Amniotic epithelial cell (primary cell): Measurements from ENCODE around the gene NPB.
A peak's percentile ranks its signal among the peaks of the same experiment; 100 is the strongest.

Experiments used
- DNase-seq: peaks from one replicate; pipeline ENCODE4 v3.0.0-alpha.2; 2010; ENCODE audit warnings: low read depth

NPB gene

GRCh38 chr17:81869221-81870130, 32.6 kb upstream of the NPB start:
- DNase-seq: peak; percentile 31

DNA sequence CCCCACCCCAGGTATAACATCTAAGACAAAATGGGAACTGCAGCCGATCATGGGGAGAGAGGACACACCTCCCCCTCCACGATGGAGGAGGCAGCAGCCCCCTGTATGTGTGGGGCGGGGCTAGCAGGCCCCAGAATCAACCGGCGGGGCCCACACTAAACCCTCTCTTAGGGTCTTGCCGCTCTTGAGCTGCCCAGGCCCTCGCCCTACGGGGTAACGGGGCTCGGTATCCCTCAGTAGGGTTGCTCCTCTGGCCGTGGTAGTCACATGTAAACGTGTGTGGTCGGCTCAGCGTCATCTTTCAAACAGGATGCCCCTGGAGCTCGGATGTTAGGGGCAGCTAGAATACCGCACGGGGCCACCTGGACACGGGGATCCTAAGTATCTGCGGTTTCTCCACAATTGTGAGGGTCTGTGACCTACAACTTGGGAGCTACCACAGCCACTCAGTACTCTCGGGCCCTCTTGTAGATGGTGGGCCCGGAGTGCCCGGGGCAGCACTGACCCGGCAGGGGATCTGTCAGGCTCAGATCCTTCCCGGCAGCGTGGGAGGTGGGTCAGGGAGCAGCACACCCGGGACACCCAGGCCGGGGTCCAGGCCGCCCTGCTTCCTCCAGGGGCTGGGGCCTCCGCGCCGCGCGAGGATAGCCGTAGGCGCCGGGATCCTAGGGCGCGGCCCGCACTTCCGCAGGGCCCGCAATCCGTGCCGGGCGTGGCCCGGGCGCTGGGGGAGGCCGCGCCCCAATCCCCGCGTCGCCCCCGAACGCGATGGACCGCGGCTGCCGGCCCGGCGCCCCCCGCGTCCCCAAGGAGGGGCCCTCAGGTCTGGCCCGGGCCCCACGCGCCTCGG, 31.7 kb upstream of the NPB start:
- peak; percentile 54 for DNase-seq

- DNase-seq: no peak
Observed at GRCh38 chr17:81870981-81871386, 31.1 kb upstream of the NPB start, which contains the start of gene ARHGDIA. ARHGDIA (minus strand) TSS chr17:81871337; CDS start chr17:81869930, 1,407 bp downstream.

DNA sequence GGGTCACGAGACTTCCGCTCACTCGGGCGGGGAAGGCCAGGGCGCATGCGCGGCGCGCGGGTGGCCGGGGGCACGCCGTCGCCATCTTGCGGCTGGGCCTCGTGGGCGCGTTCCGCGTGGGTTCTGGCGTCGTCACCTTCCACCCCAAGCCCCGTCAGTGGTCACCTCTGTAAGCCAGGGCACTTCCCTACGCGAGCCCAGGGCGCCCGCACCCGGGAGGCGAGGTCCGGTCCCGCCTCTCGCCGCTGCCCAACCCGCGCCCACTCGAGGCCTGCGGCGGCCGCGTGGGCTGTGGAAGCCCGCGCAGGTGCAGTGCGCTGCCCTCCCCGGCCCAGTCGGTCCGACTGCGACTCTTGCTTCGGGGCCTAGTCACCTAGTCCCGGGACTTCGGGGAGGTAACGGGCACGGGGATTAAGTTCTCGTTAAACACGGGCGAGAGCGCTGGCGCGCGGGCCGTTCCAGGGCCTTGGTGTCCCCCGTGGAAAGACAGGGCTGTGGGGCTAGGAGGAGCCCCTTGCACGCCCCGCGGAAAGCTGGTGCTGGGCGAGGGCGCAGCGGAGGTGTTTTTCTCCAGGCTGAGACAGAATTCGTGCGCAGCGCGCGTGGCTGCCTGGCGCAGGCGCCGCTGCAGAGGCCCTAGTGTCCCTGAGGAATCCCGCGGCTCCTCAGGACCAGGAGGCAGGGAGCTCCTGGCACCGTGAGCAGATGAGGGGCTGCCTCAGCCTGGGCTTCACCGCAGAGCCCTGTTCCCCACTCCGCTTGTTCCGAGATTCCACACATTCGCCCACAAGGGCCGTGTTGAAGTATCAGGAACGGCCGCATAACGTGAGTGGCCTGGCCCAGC, 30.4 kb upstream of the NPB start:
- DNase-seq: peak; percentile 69

GRCh38 chr17:81877569-81877968, 24.5 kb upstream of the NPB start:
- no peak for DNase-seq

DNA sequence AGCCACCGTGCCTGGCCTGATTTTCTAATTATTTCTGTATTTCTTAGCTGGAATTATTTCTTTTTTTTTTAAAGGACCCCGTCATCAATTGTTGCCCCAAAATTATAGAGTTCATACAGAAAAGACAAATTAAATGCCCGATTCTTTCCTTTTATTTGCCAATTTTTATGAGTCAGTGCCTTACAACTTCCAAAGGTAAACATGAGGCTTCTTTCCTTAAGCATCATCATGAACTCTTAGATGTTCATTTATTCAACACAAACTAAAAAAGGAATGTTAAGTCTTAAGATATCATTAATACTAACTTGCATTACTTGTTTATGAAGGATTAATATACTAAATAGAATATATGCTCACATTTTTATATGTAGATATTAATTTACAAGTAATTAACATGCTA, 23.7 kb upstream of the NPB start:
- DNase-seq: no peak

DNA sequence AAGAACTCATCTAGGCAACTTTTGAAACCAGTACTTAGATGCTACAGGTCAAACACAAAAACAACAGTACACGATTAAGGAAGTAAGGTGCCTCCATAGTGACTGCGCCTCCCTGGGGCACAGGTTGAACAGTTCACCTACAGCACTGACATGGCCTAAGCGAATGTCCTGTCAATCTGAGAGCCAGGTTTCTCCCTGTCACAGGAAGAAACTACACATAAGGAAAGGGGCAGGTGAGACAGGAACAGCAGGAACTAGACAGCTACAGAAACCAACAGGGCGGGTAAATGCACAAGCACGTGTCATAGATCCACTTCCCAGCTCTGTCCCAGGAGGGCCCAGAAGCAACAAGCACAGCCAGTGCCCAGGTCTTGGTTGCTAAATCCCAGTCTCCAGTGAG, 22.9 kb upstream of the NPB start:
- no peak for DNase-seq

DNA sequence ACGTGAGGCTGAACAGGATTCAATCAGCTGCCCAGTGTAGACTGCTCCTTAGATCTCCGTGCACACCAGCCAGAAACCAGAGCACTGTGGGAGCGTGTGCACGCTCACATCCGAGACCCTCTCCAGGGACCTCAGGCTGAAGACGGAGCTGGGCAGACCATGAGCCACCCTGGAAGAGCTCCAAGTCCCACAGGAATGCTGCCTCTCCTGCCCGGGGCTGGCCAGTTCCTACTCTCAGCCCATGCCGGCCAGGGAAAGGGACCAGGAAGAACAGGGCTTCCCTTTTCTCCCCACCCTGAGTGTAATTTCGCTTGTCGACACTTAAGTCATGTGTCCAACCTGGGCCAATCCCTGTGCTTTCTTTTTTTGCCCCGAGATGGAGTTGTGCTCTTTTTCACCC, 17.5 kb upstream of the NPB start:
- DNase-seq: no peak

DNA sequence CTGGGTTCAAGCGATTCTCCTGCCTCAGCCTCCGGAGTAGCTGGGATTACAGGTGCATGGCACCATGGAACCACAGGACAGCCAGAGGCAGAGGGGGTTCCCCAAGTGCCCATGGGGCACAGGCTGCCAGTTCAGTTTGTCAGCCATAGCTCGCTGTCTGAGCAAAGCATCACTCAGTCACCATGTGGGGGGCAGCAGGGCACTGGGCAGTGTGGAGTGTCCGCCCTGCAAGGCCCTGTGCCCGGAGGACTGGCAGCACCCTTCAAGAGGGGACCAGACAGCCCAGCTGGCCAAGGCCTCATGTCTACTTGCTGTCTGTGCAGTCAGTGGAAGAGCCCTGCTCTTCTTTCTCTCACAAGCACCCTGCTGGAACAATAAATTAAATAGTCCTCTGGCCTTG, 17.1 kb upstream of the NPB start:
- no peak for DNase-seq

- DNase-seq: no peak
Observed at GRCh38 chr17:81885454-81885853, 16.6 kb upstream of the NPB start.

GRCh38 chr17:81885869-81886548, 16.0 kb upstream of the NPB start:
- no peak for DNase-seq

DNA sequence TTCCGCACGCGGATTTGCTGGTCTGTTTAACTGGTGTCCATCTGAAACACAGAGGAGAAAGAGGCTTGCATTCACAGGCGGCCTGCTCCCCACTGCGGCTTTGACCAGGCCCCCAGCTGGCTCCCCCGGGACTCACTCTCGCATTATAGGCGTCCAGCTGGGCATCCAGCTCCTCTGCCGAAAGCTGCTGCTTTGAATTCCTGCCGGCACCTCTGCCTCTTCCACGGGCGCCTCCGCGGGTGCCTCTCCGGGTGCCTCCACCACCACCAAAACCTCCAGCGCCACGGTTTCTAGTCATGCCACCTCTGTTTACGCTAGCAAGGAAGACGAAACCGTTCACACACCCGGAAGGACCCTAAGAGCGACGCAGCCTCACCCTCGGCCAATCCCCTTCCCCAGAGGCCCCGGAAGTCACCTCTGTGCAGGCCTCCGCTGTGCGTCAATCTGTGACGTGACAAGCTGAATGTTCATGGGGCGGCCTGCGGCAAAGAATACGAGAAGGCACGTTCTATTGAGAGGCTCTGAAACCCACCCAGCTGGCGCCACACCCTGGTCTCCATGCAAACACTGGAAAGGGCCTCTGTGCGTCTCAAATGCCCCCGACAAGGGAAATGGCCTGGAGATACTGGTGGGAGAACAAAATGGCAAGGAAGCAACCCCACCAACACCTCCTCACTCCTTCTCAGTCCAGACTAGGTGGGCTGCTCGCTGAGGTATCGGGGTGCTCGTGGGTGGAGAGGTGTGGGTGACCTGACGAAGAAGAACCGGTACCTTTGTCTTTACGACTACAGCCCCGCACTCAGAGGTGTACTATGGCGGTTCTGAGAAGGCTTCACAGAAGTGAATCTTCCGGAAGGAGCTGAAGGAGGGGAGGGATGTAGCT, 13.7 kb upstream of the NPB start:
- no peak for DNase-seq

- DNase-seq: no peak
Observed at GRCh38 chr17:81888988-81889595, 12.9 kb upstream of the NPB start.

DNA sequence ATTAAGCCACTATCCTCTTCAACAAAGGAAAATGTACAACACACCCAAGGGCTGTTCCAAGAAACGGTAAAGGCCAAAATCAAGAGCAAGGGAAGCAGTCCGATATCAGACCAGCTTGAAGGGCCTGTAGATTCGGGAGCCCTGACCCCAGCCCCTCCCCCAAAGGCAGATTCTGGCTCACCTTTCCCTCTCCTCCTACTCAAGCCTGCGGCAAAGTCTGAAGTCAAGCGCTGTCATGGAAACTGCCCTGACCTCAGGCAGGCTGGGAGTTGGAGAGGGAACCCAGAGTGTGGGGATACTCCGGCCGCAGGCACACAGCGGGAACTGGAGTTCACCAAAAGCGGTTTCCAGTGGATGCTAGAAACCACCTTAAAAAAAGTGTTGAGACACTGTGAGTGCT, 12.4 kb upstream of the NPB start:
- no peak for DNase-seq

DNA sequence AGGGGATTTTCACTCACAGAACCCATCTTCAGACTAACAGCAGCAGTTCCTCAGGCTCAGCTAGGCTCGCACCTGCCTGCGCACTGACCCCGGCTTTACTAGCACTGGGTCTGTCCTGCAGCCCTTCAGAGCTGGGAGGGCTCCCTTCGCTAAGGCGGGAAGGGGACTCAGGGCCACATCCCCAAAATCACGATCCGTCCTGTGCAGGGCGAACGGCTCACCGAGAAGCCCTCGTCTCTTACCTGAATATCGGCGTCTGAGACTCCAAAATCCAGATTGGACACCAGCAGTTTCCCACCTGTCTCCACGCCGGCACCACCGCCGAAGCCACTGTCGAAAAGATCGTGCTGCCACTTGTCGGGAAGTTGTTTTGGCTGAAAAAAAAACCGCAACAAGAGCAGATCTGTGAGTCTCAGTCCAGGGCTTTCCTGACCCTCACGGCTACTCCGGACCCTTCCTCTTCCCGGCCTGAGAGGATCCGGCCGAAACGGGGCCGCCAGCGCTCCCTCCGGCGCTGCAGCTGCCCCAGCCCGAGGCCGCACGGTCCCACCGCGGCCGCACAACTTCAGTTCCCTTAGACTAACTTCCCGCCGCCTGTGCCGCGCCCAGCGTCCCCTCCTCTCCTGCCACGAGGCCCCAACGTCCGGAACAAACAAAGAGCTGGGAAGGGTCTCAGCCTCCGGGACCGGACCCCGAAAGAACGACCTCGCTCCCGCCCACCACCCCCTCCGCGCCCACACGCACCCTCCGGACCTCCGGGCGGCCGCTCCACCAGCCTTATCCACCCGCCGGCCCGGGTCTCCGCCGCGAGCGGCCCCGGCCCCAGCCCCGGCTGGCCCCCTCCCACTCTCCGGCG, 11.4 kb upstream of the NPB start:
- no peak for DNase-seq

GRCh38 chr17:81891303-81891552, 10.8 kb upstream of the NPB start:
- no peak for DNase-seq

DNA sequence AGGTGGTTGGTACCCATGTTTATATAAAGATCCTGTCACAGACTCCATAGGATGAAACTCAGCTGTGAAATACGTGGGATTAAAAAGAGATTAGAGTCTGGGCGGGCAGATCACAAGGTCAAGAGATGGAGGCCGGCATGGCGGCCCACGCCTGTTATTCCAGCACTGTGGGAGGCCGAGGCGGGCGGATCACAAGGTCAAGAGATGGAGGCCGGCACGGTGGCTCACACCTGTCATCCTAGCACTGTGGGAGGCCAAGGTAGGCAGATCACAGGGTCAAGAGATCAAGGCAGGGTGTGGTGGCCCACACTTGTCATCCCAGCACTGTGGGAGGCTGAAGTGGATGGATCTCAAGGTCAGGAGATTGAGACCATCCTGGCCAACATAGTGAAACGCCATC, 6.6 kb upstream of the NPB start:
- DNase-seq: no peak

GRCh38 chr17:81898029-81898866, 3.8 kb upstream of the NPB start:
- DNase-seq: peak; percentile 25
